Muscle layer of duodenum (tissue), 2 donors: ENCODE measurements around the gene USP26.
"Not testable (repeated sequence)": the region's sequence is repeated elsewhere in the genome, so short reads cannot be mapped to it uniquely, and the experiment has no call there.

Source experiments
- H3K27ac ChIP-seq: one replicate; pipeline ENCODE4 v1.7.0; 2013; ENCODE audit warnings: mild to moderate bottlenecking, low read length
- H3K27me3 ChIP-seq: one replicate; pipeline ENCODE4 v1.7.0; 2013; ENCODE audit warnings: low read depth, mild to moderate bottlenecking, control low read depth, low read length
- H3K36me3 ChIP-seq, 2 donors: one replicate each; pipeline ENCODE4 v1.7.0; 2013; ENCODE audit warnings: low read length in 2 of 2, control low read depth in 1 of 2, mild to moderate bottlenecking in 1 of 2; ENCODE audit not compliant: insufficient read depth in 2 of 2, control insufficient read depth in 1 of 2
- H3K4me1 ChIP-seq, 2 donors: one replicate each; pipeline ENCODE4 v1.7.0; 2013; ENCODE audit warnings: low read length in 2 of 2, mild to moderate bottlenecking in 2 of 2, control low read depth in 1 of 2, moderate library complexity in 1 of 2; ENCODE audit not compliant: insufficient read depth in 2 of 2, control insufficient read depth in 1 of 2
- H3K4me3 ChIP-seq, 2 donors: one replicate each; pipeline ENCODE4 v1.7.0; 2013; ENCODE audit warnings: low read length in 2 of 2, low read depth in 1 of 2, mild to moderate bottlenecking in 1 of 2
- H3K9me3 ChIP-seq, 2 donors: one replicate each; pipeline ENCODE4 v1.7.0; 2013; ENCODE audit warnings: low read length in 2 of 2, control low read depth in 1 of 2, mild to moderate bottlenecking in 1 of 2; ENCODE audit not compliant: control insufficient read depth in 1 of 2
- donor health status: healthy.

USP26 gene

GRCh38 chrX:133097031-133097430, at the start of gene USP26:
Gene USP26 (minus strand): TSS chrX:133097109. CDS start chrX:133028220, 68,889 bp downstream.
- H3K9me3 ChIP-seq: no peaks in the 10 kb centered on the region
- H3K4me3 ChIP-seq: no peak within 1 kb of the TSS
- no peaks in the 10 kb centered on the region for H3K4me1 ChIP-seq
- no peaks in the 10 kb centered on the region for H3K36me3 ChIP-seq
- H3K27ac ChIP-seq: no peak within 1 kb of the TSS
- no peaks in the 10 kb centered on the region for H3K27me3 ChIP-seq

GRCh38 chrX:133134282-133134681, 37.4 kb upstream of the USP26 start:
- Histone ChIP-seq H3K27me3 (no peaks in the 10 kb centered on the region), H3K9me3 (no peaks in the 10 kb centered on the region), H3K36me3 (no peaks in the 10 kb centered on the region), H3K4me1 (no peaks in the 10 kb centered on the region), H3K4me3 (no peak overlapping the region), H3K27ac (no peak overlapping the region)

- Histone ChIP-seq H3K4me1 (no peaks in the 10 kb centered on the region), H3K27ac (no peak overlapping the region), H3K36me3 (no peaks in the 10 kb centered on the region), H3K9me3 (no peaks in the 10 kb centered on the region), H3K27me3 (no peaks in the 10 kb centered on the region), H3K4me3 (no peak overlapping the region)
Measured at GRCh38 chrX:133120406-133120805, 23.5 kb upstream of the USP26 start.

- Histone ChIP-seq H3K27me3 (no peaks in the 10 kb centered on the region), H3K4me3 (no peak overlapping the region), H3K9me3 (no peaks in the 10 kb centered on the region), H3K4me1 (no peaks in the 10 kb centered on the region), H3K27ac (no peak overlapping the region), H3K36me3 (no peaks in the 10 kb centered on the region)
Measured at GRCh38 chrX:133094098-133094731, 2.7 kb downstream of the USP26 start.

- H3K27ac ChIP-seq: no peak overlapping the region
- H3K4me1 ChIP-seq: no peaks in the 10 kb centered on the region
- H3K36me3 ChIP-seq: no peaks in the 10 kb centered on the region
- no peaks in the 10 kb centered on the region for H3K9me3 ChIP-seq
- no peak overlapping the region for H3K4me3 ChIP-seq
- no peaks in the 10 kb centered on the region for H3K27me3 ChIP-seq
Measured at GRCh38 chrX:133090236-133090809, 6.6 kb downstream of the USP26 start.

- H3K4me1 ChIP-seq: no peaks in the 10 kb centered on the region
- no peaks in the 10 kb centered on the region for H3K36me3 ChIP-seq
- H3K4me3 ChIP-seq: no peak overlapping the region
- no peak overlapping the region for H3K27ac ChIP-seq
- no peaks in the 10 kb centered on the region for H3K9me3 ChIP-seq
- H3K27me3 ChIP-seq: no peaks in the 10 kb centered on the region
Measured at GRCh38 chrX:133089411-133089810, 7.5 kb downstream of the USP26 start.

GRCh38 chrX:133085785-133086184, 11.1 kb downstream of the USP26 start:
- Histone ChIP-seq H3K4me1 (no peaks in the 10 kb centered on the region), H3K36me3 (no peaks in the 10 kb centered on the region), H3K27me3 (no peaks in the 10 kb centered on the region), H3K27ac (no peak overlapping the region), H3K4me3 (no peak overlapping the region), H3K9me3 (no peaks in the 10 kb centered on the region)

GRCh38 chrX:133085056-133085455, 11.9 kb downstream of the USP26 start:
- H3K4me3 ChIP-seq, H3K36me3 ChIP-seq, H3K9me3 ChIP-seq, H3K27me3 ChIP-seq, H3K4me1 ChIP-seq, H3K27ac ChIP-seq: not testable (repeated sequence)

- H3K27me3 ChIP-seq: no peaks in the 10 kb centered on the region
- no peaks in the 10 kb centered on the region for H3K9me3 ChIP-seq
- H3K4me1 ChIP-seq: no peaks in the 10 kb centered on the region
- no peaks in the 10 kb centered on the region for H3K36me3 ChIP-seq
- no peak overlapping the region for H3K27ac ChIP-seq
- H3K4me3 ChIP-seq: no peak overlapping the region
Measured at GRCh38 chrX:133083899-133084298, 13.0 kb downstream of the USP26 start.

- Histone ChIP-seq H3K27ac (no peak overlapping the region), H3K36me3 (no peaks in the 10 kb centered on the region), H3K4me3 (no peak overlapping the region), H3K4me1 (no peaks in the 10 kb centered on the region), H3K27me3 (no peaks in the 10 kb centered on the region), H3K9me3 (no peaks in the 10 kb centered on the region)
Measured at GRCh38 chrX:133081990-133082389, 14.9 kb downstream of the USP26 start.

GRCh38 chrX:133077856-133078255, 19.1 kb downstream of the USP26 start:
- not testable (repeated sequence) for H3K36me3 ChIP-seq, H3K27ac ChIP-seq, H3K4me1 ChIP-seq, H3K27me3 ChIP-seq, H3K4me3 ChIP-seq, H3K9me3 ChIP-seq

GRCh38 chrX:133072566-133072965, 24.3 kb downstream of the USP26 start:
- H3K4me3 ChIP-seq: no peak overlapping the region
- no peaks in the 10 kb centered on the region for H3K36me3 ChIP-seq
- no peak overlapping the region for H3K27ac ChIP-seq
- no peaks in the 10 kb centered on the region for H3K9me3 ChIP-seq
- no peaks in the 10 kb centered on the region for H3K27me3 ChIP-seq
- no peaks in the 10 kb centered on the region for H3K4me1 ChIP-seq
